NCI-H460 (cell line): ENCODE results near the gene XBP1. TPM values are rescaled to one million over a fixed set of nuclear protein-coding genes. Genes with fewer than 3 reads are reported as not detected.
"Not testable (repeated sequence)": the region's sequence is repeated elsewhere in the genome, so short reads cannot be mapped to it uniquely, and the experiment has no call there.

Experiments used
- DNase-seq: peaks from one replicate; pipeline ENCODE4 v3.0.0-alpha.2; 2016; ENCODE audit warnings: low read depth; ENCODE audit errors: extremely low read depth
- small RNA-seq, 2 experiments: library from RNA; depleted of rRNA; stranded (forward); fragments of <200 nt; gene quantifications; one replicate each; pipeline ENCODE3, GENCODE V24; 2014
- total RNA-seq: library from RNA; depleted of rRNA; stranded (reverse); fragments of >200 nt; shearing (Covaris generic); gene quantifications from 2 replicates; pipeline ENCODE4 v1.2.3, GENCODE V29; 2014; rRNA removed

The XBP1 gene
- total RNA-seq, 1 experiment from 2014 or later = 290 TPM

DNA sequence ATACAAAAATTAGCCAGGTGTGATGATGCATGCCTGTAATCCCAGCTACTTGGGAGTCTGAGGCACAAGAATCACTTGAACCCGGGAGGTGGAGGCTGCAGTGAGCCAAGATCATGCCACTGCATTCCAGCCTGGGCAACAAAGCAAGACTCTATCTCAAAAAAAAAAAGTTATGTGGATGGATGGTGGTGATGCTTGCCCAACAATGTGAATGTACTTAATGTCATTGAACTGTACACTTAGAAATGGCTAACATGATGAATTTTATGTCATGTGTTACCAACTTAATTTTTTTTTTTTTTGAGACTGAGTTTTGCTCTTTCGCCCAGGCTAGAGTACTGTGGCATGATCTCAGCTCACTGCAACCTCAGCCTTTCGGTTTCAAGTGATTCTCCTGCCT, 45.9 kb downstream of the XBP1 start:
- not testable (repeated sequence) for DNase-seq

DNA sequence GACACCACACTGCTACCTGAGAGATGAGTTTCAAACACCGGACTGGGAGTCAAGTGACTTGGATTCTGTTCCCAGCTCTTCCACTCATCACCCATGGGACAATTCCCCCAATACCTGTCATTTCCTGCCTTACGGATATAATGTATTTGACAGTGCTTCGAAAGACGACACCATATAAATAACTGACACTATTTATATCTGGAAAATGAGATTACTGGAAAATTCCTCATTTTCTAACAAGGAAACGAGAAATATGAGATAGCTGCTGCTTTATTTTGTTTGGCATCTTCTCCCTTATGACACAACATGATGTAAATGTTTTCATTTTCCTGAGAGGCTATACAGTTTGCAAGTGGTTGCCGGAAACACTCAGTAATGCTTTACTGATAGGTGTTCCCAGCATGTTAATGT, 49.9 kb downstream of the XBP1 start:
- DNase-seq = peak; percentile 87

Small RNA genes lying within 50 kb of the gene (small RNA-seq; reads per million reads assigned to genes)
- gene Z93930.1 = 0 reads per million in 2 experiments

Other genes starting within 250 kb of the XBP1 start
- gene TTC28, start 120.7 kb downstream of the XBP1 start, total RNA-seq = 6.6 and 12.1 TPM in 2 replicates
- 65.4 and 77.3 TPM in 2 replicates for gene CHEK2, start 58.7 kb downstream of the XBP1 start, total RNA-seq
- 14.6 and 23.2 TPM in 2 replicates for gene HSCB, start 58.5 kb downstream of the XBP1 start, total RNA-seq
- 21.2 and 21.5 TPM in 2 replicates for gene CCDC117, start 27.9 kb downstream of the XBP1 start, total RNA-seq
- gene ZNRF3, start 83.0 kb upstream of the XBP1 start, total RNA-seq = 2.8 and 4.5 TPM in 2 replicates